ENCODE data around the gene CFAP74.

Gene CFAP74

GRCh38 chr1:1914971-1915692 is 88.5 kb downstream of the CFAP74 start, which contains the start of gene CALML6:
Gene CALML6, plus strand, starts transcription at chr1:1915260. Its CDS starts 21 bp downstream, at chr1:1915281.
- DNase-seq (ENCODE audit: low read depth), result no peak

GRCh38 chr1:1914101-1914970 is 89.2 kb downstream of the CFAP74 start:
- no peak for DNase-seq (ENCODE audit: low read depth)

GRCh38 chr1:1911350-1912041 is 92.1 kb downstream of the CFAP74 start:
- no peak for DNase-seq (ENCODE audit: low read depth)

- DNase-seq (ENCODE audit: low read depth), result no peak
Measured at GRCh38 chr1:1910651-1911331, 92.8 kb downstream of the CFAP74 start.

GRCh38 chr1:1910033-1910465 is 93.5 kb downstream of the CFAP74 start:
- no peak for DNase-seq (ENCODE audit: low read depth)

- no peak for DNase-seq (ENCODE audit: low read depth)
Measured at GRCh38 chr1:1908506-1908791, 95.1 kb downstream of the CFAP74 start.

GRCh38 chr1:1907098-1907736 is 96.4 kb downstream of the CFAP74 start:
- DNase-seq (ENCODE audit: low read depth), result no peak

GRCh38 chr1:1906185-1907097 is 97.1 kb downstream of the CFAP74 start:
- peak; percentile 52 for DNase-seq (ENCODE audit: low read depth)

- no peak for DNase-seq (ENCODE audit: low read depth)
Measured at GRCh38 chr1:1903224-1903623, 100.4 kb downstream of the CFAP74 start.

- no peak for DNase-seq (ENCODE audit: low read depth)
Measured at GRCh38 chr1:1901641-1902294, 101.8 kb downstream of the CFAP74 start.

GRCh38 chr1:1900883-1901640 is 102.5 kb downstream of the CFAP74 start:
- DNase-seq (ENCODE audit: low read depth), result no peak

GRCh38 chr1:1899967-1900327 is 103.6 kb downstream of the CFAP74 start:
- DNase-seq (ENCODE audit: low read depth), result no peak

- DNase-seq (ENCODE audit: low read depth), result no peak
Measured at GRCh38 chr1:1899266-1899966, 104.2 kb downstream of the CFAP74 start.

- DNase-seq (ENCODE audit: low read depth), result no peak
Measured at GRCh38 chr1:1898246-1898933, 105.2 kb downstream of the CFAP74 start.

- no peak for DNase-seq (ENCODE audit: low read depth)
Measured at GRCh38 chr1:1895456-1896336, 107.9 kb downstream of the CFAP74 start.

- DNase-seq (ENCODE audit: low read depth), result no peak
Measured at GRCh38 chr1:1895060-1895418, 108.5 kb downstream of the CFAP74 start.
